ENCODE results near the gene RNF38.
"Not testable (repeated sequence)": the region's sequence is repeated elsewhere in the genome, so short reads cannot be mapped to it uniquely, and the experiment has no call there.

Gene RNF38

GRCh38 chr9:36399980-36400331 lies at the start of gene RNF38:
RNF38 (minus strand) TSS chr9:36400269; CDS start chr9:36400108, 161 bp downstream.
- no peak for DNase-seq

GRCh38 chr9:36448555-36448954 lies 48.5 kb upstream of the RNF38 start:
- DNase-seq: not testable (repeated sequence)

DNA sequence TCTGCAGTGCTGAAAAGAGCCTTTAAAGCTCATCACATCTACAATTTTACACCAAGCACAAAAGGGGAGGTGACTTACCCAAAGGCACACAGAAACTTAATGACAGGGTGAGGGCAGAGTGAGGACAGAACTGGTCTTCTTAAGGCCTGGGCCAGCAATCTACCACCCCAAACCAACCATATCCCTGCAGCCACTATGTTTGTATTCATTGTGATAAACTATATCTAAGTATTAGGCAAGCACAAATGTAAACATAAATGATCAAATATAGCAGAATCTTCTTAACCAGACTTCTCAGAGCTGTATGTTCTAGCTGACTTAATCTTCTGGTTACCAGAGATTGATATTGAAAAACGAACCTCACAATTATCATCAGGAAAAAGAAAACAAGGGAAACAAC lies 47.9 kb upstream of the RNF38 start:
- DNase-seq: no peak

GRCh38 chr9:36446678-36447077 lies 46.6 kb upstream of the RNF38 start:
- not testable (repeated sequence) for DNase-seq

GRCh38 chr9:36445800-36446361 lies 45.8 kb upstream of the RNF38 start:
- no peak for DNase-seq

GRCh38 chr9:36444203-36444602 lies 44.1 kb upstream of the RNF38 start:
- no peak for DNase-seq

DNA sequence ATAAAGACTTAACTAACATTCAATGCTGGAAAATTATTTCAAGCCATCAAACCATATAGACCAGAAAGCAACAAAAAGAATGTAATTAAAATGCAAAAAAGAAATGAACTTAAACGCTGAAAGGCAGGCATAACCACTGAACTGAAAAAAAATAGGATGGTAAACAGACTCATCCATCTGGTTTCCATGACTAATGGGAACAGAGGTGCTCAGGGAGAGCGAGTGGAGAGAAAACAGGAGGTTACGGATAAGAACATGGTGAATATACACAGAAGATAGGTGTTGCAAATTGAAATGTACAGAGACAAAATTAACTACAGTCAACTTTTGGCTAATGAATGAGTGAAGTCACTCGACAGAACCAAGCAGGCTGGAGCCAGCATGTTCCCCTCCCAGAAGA lies 43.5 kb upstream of the RNF38 start:
- no peak for DNase-seq

GRCh38 chr9:36442710-36443109 lies 42.6 kb upstream of the RNF38 start:
- DNase-seq: no peak

- peak in 1 of 3 donors; percentile 12 for DNase-seq
These were observed 41.9 kb upstream of the RNF38 start for GRCh38 chr9:36441966-36442365.

GRCh38 chr9:36438536-36439236 lies 38.6 kb upstream of the RNF38 start:
- no peak for DNase-seq

DNA sequence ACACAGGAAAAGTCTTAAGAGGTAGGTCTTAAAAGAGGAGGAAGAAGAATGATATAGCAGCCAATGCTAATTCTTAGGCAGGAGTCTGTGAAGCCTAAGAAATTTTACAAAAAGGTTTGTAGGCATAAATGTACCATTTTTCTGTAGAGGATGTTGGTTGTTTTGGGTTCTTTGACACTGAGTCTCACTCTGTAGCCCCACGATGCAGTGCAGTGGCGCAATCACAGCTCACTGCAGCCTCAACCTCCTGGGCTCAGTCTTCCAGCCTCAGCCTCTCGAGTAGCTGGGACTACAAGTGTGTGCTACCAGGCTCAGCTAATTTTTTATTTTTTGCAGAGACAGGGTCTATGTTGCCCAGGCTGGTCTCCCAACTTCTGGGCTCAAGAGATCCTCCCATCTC lies 37.7 kb upstream of the RNF38 start:
- no peak for DNase-seq

DNA sequence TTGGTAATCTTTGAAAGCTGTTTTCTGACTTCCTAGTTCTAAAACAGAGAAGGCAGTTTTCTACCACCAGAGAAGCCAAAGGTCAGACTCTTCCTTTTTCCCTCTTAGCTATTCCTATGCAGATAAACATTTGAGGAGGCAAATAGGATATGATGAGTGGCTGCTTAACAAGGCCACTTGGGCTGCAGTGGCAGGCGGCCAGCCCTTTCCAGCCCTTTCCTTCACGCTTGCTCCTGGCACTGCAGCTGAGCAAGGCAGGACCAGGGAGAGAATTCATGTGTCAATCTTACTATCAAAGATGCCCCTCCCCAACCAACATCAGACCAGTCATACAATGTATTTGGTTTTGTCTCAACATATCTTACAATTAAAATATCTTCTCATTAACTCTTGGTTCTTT lies 36.8 kb upstream of the RNF38 start:
- no peak for DNase-seq

DNA sequence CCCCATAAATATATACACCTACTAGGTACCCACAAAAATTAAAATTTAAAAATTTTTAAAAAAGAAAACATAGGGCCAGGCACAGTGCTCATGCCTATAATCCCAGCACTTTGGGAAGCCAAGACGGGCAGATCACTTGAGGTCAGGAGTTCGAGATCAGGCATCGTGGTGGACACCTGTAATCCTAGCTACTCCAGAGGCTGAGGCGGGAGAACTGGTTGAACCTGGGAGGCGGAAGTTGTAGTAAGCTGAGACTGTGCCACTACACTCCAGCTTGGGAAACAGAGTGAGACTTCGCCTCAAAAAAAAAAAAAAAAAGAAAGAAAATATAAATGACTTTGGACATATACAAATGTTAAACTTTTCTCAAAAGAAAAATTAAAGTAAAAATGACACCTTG lies 33.3 kb upstream of the RNF38 start:
- no peak for DNase-seq

- DNase-seq: no peak
These were observed 31.0 kb upstream of the RNF38 start for GRCh38 chr9:36431078-36431477.

DNA sequence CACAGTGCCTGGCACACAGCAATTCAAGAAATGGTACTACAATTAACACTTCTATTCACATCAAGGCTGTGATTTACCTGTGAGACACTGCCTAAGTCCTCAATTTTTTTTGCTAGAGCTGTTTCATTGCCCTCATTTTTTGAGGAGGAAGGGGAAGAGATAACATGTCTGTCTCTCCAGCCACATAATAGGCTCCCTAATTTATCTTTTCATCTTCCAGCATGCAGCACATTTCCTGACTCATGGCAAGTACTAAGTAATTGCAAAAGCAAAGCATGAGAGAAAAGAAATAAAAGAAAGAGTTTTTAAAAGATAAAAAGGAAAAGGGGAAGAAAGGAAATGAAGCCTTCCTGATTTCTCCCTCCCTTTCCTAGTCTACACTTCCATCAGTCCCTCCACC lies 26.9 kb upstream of the RNF38 start:
- no peak for DNase-seq

- DNase-seq: no peak
These were observed 26.3 kb upstream of the RNF38 start for GRCh38 chr9:36426348-36426747.

DNA sequence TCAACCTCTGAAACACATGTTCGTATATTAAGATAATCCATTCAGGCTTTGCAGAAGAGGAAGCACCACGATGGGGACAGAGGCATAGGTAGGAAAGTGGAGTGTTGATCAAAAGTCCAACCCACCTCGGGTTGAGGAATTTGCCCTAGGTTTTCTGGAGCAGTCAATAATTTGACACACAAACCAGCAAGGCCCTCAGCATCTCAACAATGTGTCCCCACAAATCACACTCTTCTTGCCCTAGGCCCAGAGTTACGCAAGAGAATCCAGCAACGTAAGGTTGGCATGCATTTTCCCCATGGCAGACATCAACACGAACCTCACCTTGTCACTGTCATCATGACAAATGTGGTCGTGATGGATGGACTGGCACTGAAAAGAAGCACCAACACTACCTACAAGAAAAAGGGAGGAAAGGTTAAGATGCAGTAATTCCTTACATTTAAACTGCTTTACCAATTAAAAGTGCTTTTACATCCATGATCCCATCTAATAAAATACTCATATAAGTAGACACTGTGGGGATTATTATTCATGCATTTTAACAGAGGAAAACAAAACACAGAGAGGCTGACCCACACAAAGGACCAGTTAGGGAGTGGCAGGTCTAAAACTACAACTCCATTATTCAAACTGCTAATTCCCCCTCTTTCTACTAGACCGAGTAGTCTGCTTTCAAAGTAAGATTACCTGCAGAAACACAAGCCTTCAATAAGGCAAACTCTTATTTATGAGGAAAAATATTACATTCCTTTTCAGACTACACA lies 24.4 kb upstream of the RNF38 start:
- DNase-seq: no peak

DNA sequence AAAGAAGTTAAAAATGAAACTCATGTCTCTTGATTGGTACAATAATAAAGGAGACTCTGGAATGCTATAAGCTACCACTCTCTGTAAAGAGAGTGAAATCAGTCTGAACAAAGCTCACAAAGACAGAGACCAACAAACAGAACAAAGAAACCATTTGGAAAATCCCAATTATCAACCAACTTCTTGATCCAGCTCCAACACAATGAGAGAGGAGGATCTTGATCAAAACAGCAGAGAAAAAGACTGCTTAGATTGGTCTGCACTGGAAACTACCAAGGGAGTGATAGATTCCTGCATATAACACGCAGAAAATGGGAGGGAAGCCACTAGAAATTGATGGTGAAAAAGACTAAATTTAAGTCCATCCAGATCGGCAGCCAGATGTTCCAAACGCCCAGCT lies 23.1 kb upstream of the RNF38 start:
- DNase-seq: no peak

- no peak for DNase-seq
These were observed 16.8 kb upstream of the RNF38 start for GRCh38 chr9:36416890-36417289.

- DNase-seq: no peak
These were observed 15.9 kb upstream of the RNF38 start for GRCh38 chr9:36415822-36416525.

GRCh38 chr9:36411410-36411809 lies 11.3 kb upstream of the RNF38 start:
- peak in 2 of 3 donors; percentile 24 to 33 for DNase-seq

GRCh38 chr9:36409076-36409475 lies 9.0 kb upstream of the RNF38 start:
- DNase-seq: not testable (repeated sequence)

DNA sequence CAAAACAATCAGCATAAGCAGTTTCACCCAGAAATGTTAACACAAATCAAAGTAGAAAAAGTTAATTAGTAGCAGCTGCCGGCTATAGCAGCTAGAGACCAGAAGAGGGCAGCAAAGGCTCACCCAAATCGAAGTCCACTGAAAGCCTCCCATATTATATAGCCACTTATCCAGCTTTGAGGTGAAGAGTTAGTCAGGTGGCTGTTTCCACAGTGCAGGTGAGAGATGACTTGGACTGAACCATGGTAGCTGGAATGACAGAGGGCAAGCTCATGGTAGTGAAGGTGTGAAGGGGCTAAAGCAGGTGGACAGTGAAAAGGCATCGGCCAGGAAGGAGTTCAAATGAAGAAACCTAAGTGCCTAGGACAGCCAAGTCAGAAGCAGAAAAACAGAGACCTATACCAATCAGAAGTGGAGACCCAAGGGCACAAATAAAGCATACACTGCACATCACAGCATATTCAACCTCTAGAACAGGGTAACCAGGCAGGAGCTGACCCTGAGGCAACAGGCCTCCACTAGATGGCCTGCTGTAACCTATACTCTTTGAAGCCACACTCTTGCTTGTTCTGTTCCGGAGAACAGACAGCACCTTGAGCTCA lies 7.2 kb upstream of the RNF38 start:
- DNase-seq: peak; percentile 66 to 79 (median 72)

Measured in suppressor macrophage treated with lipopolysaccharide for 1 hour (primary cell).